Endothelial cell of hepatic sinusoid (primary cell): ENCODE data around the gene RRM2.
"Not testable (repeated sequence)": the region's sequence is repeated elsewhere in the genome, so short reads cannot be mapped to it uniquely, and the experiment has no call there.

Experiments used
- in situ Hi-C: cut with HindIII; loops from 2 replicates; pipeline ENCODE4 v1.10.0; 2017; ENCODE audit warnings: low sequenced_read_pairs

RRM2 gene

DNA sequence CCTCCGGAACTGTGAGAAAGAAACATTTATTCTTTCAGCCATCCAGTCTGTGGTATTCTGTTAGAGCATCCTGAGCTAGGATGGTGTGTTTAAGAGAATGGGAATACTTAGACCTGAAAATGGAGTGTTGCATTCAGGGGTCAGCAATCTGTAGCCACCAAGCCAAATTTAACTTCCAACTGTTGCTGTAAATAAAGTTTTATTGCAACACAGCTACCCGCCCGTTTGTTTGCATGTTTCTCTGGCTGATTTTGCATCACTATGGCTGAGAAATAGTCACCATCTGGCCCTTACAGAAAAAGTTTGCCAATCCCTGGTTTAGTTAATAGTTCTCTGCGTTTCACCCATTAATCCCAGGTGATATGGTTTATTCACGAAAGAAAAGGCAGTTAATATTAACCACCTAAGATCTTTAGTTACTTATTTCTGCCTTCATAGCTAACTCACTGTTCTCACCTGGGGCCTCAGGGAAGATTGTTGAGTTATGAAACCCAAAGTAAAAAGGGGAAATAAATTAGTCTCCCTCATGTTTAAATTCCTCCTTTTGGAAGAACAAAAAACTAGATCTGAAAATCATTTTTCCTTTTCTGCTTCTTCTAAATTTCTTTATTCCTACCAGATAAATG lies 32.9 kb upstream of the RRM2 start:
- in situ Hi-C loops, result no loop called here

DNA sequence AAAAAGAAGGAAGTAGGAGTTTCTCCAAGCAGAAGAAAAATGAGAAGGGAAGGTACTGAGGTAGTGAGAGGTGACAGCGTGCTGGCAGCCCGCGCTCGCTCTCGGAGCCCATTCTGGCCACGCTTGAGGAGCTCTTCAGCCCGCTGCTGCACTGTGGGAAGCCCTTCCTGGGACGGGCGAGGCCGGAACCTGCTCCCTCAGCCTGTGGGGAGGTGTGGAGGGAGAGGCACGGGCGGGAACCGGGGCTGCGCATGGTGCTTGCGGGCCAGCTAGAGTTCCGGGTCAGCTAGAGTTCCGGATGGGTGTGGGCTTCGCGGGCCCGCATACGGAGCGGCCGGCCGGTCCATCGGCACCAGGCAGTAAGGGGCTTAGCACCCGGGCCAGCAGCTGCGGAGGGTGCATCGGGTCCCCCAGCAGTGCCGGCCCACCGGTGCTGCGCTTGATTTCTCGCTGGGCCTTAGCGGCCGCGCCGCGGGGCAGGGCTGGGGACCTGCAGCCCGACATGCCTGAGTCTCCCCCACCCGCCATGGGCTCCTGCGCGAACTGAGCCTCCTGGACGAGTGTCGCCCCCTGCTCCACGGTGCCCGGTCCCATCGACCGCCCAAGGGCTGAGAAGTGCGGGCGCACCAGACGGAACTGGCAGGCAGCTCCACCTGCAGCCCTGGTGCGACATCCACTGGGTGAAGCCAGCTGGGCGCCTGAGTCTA lies 31.2 kb upstream of the RRM2 start:
- in situ Hi-C loops, result no loop called here

DNA sequence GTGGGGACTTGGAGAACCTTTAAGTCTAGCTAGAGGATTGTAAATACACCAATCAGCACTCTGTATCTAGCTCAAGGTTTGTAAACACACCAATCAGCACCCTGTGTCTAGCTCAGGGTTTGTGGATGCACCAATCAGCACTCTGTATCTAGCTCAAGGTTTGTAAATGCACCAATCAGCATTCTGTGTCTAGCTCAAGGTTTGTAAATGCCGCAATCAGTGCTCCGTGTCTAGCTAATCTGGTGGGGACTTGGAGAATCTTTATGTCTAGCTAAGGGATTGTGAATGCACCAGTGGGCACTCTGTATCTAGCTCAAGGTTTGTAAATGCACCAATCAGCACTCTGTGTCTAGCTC lies 30.7 kb upstream of the RRM2 start:
- in situ Hi-C loops, result not testable (repeated sequence)

DNA sequence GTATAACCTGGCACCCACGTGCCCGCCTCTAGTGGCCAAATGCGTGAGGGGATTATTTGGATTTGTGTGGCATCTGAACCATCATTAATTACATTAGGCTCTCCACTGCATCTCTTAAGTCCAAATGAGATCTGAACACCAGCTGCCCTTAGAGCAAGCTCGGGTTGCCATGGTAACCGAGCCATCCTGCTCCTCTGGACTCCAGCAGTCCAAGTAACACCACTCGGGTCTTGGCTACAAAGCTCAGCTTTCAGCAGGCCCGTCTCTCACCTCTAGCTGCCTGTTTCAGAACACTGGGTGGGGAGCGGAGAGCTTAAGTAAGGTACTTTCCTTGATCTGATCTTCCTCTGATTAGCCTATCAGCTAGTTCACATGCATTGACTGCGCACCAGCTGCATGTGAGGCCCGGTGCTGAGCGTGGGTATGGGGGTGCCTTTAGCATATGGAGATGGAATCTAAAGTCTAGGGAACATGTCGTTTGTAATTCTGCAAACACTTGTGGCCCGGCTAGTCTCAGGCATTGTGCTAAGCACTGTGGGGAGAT lies 28.2 kb upstream of the RRM2 start:
- in situ Hi-C loops, result no loop called here

DNA sequence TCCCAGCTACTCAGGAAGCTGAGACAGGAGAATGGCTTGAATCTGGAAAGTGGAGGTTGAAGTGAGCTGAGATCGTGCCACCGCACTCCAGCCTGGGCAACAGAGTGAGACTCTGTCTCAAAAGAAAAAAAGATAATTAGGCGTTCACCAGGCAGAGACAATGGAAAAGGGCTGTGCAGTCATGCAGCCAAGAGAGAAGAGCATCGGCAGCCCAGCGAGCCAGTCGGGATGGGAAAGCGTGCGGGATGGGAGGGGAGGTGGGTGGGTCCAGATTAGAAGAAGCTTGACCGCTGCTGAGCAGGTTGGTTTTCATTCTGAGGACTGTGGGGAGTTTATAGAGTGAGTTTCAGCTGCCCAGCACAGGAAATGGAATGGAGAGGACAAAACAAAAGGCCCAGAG lies 27.4 kb upstream of the RRM2 start:
- in situ Hi-C loops, result loop anchor here (5.0 kb wide), 1 partner anchor 53 kb away; the partner anchor contains the start of gene KLF11

DNA sequence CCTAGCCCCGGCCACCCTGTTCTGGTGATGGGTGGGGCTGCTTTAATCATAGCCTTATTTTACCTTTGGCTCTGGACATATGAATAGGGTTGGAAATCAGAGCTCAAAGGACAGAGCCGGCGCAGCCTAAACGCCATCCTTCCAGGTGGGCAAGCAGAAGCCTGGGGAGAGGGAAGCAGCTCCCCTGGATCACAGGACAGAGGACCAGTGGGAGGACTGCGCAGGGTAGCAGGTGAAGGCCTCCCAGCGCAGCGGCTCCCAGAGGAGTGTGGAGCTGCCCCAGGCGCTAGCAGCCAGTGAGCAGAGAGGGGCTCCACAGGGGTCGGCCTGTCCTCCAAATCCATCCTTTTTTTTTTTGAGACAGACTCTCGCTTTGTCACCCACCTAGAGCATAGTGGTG lies 25.9 kb upstream of the RRM2 start:
- in situ Hi-C loops, result loop anchor here (5.0 kb wide), 1 partner anchor 54 kb away; the partner anchor contains the start of gene KLF11

DNA sequence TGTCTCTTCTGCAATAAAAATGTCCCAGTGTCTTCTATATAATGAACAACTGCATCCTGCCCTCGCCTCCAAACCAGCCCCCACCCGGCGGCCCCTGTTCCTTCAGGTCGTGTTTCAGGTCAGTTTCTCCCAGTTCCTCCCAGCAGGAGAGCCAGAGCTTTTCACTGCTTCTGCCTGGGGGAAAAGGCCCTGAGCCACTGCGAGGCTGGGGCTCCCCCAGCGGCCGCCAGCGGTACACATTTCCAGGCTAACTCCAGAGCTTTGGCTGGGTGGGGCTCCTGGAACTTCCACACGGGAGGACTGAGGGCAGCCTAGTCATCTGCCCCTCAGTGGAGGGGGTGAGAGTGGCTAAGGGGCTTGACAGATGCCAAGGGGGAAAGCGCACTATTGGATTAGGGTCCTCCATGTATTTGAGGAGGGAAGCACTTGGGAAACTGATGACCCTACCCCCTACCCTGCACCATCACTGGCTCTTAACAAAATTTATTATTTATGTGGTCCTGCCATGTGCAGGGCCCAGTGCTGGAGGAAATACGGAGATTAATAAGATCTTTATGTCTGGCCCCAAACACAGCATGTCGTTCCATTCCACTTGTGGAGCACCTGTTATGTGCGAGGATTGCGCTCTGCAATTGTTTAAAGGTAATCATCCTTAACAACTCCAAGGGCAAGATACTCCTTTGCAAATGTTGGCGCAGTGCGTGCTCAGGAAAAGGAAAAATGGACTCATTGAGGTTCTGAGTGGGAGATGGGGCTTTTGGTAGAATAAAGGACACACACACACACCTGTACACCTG lies 25.0 kb upstream of the RRM2 start:
- in situ Hi-C loops, result loop anchor here (5.0 kb wide), 1 partner anchor 55 kb away; the partner anchor contains the start of gene KLF11

DNA sequence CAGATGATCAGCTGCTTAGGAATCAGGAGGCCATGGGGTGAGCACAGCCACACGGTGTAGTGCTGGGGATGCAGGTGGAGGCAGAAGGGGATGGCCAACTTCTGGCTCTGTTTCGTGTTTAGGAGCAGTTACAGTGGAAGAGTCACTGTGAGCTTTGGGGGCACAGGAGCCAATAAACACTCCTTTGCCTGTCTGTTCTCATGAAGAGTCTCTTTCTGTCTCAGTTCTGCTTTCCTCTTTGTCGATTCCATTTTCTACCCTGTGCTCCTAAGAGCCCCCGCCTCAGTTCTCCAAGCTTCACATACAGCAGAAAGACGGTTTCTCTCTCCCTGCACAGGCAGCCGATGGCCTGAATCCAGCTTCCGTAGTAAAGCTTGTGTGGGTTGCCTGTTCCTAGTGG lies 21.0 kb upstream of the RRM2 start:
- in situ Hi-C loops, result no loop called here

DNA sequence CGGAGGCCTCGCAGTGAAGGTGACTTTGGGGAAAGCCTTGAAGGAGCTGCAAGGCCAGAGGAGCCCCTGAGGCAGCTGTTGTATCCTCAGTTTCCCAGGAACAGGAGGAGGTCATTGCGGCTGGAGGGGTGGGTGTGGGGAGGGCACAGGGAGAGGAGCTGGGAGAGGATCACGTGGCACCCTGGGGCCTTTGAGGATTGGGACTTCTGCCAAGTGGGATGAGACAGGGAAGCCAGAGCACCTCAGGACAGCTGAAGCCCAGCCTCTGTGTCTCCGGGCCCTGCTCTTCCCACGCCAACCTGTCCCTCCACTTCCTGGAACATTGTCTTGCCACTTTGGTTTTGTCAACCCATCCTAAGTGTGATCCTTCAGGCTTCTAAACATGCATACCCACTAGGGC lies 19.4 kb upstream of the RRM2 start:
- in situ Hi-C loops, result no loop called here

DNA sequence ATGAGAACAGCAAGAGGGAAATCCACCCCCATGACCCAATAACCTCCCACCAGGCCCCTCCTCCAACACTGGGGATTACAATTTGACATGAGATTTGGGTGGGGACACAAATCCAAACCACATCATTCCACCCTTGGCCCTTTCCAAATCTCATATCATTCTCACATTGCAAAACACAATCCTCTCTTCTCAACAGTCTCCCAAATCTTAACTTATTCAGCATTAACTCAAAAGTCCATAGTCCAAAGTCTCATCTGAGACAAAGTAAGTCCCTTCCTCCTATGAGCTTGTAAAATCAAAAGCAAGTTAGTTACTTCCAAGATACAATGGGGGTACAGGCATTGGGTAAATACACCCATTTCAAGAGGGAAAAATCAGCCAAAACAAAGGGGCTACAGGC lies 17.6 kb upstream of the RRM2 start:
- in situ Hi-C loops, result not testable (repeated sequence)

DNA sequence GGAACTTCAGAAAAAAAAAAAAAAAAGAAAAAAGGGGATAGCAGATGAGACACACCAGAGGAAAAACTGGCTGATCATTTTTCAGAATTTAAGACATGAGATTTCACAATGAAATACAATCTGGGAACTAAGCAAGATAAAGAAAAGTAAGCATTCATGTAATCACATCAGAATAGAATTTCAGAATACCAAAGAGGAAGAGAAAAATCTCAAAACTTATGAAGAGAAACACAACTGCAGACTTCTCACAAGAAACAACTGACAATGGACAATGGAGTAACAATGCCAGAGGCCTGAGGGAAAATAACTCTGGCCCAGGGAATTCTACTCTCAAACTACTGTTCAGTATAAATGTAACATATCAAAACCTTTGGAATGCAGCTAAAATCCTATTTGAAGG lies 13.2 kb upstream of the RRM2 start:
- in situ Hi-C loops, result no loop called here

DNA sequence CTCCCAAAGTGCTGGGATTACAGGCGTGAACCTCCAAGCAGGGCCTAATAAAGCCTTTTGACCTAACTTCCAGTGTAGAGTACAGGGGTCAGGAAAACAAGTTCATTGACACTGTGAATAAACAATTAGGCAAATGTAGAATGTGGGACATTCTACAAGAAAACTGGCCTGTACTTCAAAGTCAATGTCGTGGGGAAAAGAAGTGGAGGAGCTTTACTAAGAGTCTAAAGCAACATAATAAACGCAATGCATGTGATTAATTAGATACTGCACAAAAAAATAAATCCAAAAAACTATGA lies 3.6 kb upstream of the RRM2 start:
- in situ Hi-C loops, result no loop called here

DNA sequence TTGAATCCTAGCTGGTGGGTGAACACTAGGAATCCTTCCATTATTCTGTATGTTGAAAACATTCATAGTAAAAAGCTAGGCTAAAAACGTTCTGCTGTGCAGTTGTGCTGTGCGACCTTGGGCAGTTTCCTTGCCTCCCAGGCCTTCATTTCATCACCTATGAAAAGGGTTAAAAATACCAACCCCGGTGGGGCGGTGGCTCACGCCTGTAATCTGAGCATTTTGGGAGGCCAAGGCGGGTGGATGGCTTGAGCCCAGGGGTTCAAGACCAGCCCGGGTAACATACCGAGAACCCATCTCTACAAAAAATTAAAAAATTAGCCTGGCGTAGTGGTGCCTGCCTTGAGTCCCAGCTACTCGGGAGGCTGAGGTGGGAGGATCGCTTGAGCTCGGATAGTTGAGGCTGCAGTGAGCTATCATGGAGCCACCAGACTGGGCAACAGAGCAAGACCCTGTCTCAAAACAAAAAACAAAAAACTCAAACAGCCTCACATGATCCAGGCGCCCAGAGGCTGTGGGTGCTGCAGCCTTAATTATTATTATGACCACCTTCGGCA lies 2.9 kb upstream of the RRM2 start:
- in situ Hi-C loops, result loop anchor here (10.0 kb wide), 3 partner anchors 295 to 545 kb away; partner anchors contain the start of gene ODC1

DNA sequence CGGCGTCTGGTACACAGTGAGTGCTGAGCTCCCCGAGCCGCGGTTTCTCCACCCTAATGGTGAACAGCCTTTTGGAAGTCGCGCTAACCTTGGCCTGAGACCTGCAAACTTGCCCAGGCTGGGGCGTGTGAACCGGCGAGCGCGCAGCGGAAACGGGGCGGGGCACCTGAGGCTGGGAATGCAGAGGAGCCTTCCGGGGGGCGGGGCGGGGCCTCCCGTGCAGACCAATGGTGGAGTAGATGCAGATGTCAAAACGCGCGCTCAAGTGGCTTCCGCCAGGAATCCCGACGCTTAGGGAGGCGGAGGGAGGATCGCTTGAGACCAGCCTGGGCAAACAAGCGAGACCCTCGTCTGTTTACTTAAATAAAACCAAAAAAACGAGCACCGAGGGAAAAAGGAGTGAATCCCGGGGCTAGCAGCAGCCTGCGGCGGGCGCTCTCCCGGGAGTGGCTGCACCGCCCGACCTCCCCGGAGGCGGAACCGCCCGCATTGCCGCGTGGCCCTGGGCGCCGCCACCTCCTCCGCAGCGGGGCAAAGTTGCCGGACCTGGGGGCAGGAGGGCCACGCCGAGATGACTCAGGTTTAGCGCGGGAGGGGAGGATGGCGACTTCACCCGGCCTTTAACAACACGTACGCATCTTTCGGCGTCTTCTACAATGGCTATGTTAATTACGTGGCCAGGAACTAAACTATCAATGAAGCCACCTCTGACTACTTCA lies 2.2 kb upstream of the RRM2 start:
- in situ Hi-C loops, result loop anchor here (10.0 kb wide), 3 partner anchors 294 to 544 kb away; partner anchors contain the start of gene ODC1

DNA sequence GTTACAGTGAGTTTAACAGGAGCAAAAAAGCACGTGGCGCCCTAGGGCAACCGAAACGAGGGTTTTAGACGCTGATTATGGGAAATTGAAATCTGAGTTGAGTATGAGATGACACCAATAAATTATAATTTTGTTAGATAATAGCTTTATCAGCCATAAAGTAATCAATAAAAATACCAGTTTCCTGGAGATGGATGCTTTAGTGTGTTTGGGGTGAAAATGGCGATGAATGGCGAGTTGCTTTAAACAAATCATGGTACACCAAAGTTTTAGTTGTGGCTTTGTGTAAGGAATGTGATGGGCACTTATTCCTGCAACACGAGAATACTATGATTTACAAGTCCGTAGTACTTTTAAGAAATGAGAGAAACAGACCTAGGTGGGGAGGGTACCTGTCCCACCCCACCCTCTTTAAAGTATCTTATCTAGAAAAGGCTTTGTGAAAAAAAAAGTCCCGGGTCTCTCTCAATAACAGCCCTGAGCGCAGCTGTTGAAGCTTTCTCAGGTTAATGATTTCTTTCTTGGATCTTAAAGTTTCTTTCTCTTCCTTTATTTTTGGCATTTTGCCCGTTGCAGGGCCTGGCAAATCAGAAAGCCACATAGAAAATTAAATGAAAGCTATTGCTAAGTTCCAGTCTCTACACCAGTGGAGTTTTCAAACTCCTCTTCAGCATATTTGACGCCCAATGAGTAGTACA lies 1.5 kb upstream of the RRM2 start:
- in situ Hi-C loops, result loop anchor here (10.0 kb wide), 3 partner anchors 294 to 544 kb away; partner anchors contain the start of gene ODC1

DNA sequence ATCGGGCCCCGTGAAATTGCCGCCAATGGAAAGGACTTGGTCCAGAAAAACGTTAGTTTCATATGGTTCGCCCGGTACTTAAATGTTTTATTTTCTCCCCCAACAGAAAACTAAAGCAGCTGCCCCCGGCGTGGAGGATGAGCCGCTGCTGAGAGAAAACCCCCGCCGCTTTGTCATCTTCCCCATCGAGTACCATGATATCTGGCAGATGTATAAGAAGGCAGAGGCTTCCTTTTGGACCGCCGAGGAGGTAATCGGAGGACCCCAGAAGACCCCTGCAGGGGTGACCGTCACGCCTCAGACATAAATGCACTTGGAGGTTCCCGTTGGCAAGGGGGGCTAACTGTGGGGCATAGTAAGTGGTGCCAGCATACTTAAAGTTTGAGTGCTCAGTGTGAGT lies 742 bp downstream of the RRM2 start:
- in situ Hi-C loops, result loop anchor here (10.0 kb wide), 3 partner anchors 292 to 542 kb away; partner anchors contain the start of gene ODC1

DNA sequence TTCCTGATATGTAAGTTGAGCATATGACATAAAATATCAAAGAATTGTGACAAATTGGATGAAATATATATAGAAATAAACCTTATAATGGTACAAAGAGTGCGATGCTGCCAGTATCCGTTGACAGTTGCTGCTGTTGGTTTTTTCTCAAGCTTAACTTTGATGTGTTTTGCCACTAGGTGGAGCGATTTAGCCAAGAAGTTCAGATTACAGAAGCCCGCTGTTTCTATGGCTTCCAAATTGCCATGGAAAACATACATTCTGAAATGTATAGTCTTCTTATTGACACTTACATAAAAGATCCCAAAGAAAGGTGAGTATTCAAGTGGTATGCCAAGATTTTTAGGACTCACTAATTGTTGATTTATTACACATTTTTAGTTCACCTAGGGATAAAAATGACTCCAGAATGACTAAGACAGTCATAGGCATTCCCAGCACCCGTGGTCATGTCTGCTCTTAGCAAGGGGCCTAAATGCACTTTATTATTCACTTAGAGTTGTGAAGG lies 2.1 kb downstream of the RRM2 start:
- in situ Hi-C loops, result loop anchor here (10.0 kb wide), 3 partner anchors 290 to 540 kb away; partner anchors contain the start of gene ODC1

DNA sequence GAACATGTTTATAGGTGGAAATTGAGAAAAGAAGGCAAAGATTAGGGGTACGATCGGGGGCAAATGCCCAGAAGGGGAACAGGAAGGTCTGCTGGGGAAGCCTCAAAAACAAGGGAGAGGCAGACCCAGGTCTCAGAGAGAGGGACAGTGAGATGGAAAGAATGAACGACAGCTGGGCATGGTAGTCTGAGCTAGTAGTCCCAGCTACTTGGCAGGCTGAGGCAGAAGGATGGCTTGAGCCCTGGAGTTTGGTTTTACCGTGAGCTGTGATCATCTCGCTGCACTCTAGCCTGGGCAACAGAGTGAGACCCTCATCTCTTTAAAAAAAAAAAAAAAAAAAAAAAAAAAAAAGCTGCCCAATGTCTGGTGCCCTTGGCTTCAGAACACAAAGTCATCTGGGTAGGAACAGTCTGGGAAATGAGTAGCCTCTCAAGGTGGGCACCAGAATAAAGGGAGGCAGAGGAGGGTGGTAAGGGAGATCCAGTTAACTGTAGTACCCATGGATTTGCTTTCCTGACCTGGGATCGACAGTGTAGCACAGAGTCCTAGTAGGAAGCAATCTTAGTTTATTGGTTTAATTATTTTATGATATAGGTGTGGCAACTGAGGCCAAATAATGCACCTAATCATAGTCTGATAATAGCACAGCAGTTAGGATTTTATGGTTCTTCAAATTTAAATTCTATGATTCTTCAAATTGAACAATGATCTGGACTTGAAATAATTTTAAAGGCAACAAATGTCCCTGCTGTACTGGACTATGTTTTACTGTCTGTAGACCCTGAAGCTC lies 3.5 kb downstream of the RRM2 start:
- in situ Hi-C loops, result loop anchor here (10.0 kb wide), 3 partner anchors 289 to 539 kb away; partner anchors contain the start of gene ODC1

DNA sequence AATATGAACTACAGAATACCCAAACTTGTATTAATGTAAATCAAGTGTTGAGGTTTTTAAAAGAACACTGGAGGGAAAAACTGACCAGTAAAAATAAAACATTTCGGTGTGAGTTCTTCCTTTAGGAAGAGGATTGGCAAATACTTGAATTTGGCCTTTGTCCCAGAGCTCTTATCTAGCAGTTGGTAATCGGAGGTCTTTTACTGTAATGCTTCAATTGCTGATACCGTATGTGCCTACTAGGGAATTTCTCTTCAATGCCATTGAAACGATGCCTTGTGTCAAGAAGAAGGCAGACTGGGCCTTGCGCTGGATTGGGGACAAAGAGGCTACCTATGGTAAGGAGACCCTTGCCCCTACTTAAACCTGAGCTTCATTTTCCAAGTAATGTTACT lies 4.1 kb downstream of the RRM2 start:
- in situ Hi-C loops, result loop anchor here (10.0 kb wide), 3 partner anchors 288 to 538 kb away; partner anchors contain the start of gene ODC1
